GM19351 (cell line): Measurements from ENCODE around the gene PTPN3.

ENCODE experiments used
- ATAC-seq: cut with Tn5 transposase; IDR thresholded peaks from one replicate; pipeline ENCODE4 v1.9.1; 2021; ENCODE audit warnings: mild to moderate bottlenecking, moderate library complexity; ENCODE audit not compliant: unreplicated experiment

PTPN3 gene

DNA sequence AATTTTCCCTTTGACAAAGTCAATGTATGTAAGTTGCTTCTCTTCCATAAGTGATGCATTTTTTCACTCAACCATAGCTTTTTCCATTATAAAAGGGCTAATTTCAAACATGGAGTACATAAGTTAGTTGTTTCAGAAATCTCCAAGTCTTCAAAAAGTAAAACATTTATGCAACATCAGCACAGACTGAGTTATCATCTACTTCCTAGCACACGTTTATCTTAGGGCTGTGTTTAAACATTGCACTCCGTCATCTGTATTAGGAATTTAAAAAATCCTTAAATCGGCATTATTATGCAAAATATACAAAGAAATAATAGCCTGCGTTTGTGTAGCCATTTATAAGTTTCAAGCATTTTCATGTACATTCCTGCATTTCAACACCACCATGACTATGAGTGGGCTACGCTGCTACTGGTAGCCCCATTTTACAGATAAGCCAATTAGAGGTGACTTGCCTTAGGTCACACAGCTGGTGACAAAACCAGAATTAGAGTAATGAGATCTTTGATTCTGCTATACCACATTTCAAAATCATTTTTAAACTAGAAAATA is 43.4 kb downstream of the PTPN3 start:
- no peak for ATAC-seq

DNA sequence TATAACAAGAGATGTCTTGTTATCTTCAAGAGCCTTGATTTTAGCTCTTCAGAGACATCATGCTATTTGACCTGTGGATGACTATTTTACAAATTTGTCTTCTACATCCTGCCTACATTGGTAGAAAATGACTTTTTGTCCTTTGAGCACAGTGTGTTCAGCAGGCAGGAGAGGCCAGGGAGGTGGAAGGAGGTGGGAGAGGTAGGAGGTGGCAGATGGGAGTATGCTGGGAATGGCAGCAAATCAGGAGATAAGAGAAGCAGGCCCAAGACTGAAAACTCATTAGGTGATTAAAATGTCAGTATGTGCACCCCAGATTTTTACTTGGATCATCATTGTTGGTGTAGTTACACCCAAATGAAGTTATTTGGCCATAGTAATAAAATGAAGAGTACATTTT is 44.1 kb downstream of the PTPN3 start:
- no peak for ATAC-seq

DNA sequence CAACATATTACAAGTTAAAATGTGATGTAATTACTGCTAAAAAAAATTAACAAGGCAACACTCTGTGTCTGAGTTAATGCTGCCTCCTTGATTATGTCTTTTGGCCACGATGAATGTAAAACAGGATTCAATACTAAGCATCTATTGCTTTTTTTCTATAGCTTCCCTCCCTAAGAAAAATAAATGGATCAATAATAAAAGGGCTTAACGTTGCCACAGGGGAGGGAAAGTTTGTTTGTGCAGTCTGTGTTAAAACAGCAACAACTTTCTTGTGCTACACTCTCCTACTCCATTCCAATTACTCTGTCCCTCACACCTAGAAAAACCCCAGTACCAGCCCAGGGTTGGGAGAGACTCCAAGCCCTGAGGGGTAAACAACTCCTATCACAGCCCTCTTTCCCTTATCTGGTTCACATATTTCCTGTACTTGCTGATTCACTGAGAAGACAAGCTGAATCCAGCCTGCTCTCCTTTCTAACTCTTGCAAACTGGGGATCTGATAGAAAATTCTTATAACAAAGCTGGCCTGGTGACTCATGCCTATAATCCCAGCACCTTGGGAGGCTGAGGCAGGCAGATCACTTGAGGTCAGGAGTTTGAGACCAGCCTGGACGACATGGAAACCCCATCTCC is 44.8 kb downstream of the PTPN3 start:
- ATAC-seq = no peak

DNA sequence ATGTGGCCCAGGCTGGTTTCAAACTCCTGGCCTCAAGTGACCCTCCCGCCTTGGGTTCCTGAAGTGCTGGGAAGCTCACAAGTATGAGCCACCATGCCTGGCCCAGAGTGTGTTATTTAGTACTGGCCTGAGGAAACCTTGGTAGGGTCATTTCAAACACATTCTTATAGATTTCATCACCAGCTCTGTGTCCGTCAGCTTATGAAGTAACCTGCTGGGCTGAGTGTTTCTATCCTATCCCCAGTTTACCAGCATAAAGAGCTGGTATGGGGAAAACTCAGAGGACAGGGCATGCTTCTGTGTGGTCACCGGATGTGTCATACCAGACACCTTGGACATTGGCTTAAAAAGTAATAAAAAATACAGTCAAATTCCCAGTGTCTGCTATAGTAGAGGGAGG is 45.3 kb downstream of the PTPN3 start:
- no peak for ATAC-seq

DNA sequence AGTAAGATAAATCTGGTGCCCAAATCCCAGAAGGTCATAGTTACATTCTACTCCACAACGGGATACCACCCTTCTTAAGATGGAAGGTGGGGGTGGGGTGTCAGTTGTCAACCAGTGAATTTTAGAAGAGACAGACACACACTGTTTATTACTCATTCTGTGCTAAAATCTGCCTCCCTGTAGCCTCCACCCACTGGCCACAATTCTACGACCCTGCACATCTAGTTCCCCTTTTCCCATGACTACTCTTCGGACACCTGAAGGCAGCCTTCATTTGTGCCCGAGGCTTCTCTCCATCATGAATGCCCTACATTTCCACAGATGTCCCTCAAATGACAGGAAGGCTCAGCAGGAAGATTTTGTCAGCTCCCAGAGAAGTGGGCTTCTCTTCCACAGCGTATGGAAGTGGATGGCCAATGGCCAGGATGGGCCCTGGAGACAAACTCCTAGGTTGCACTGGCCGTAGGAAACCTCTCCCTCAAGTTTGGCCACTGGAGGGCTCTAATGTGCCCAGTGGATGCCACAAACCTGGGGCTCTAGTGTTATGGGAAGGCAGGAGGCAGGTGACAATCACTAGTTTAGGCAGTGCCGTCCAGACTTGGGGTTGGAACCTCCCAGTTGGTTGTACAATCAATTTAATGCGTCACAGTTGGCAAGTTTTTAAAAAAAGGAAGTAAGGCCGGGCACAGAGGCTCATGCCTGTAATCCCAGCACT is 46.6 kb downstream of the PTPN3 start:
- no peak for ATAC-seq

DNA sequence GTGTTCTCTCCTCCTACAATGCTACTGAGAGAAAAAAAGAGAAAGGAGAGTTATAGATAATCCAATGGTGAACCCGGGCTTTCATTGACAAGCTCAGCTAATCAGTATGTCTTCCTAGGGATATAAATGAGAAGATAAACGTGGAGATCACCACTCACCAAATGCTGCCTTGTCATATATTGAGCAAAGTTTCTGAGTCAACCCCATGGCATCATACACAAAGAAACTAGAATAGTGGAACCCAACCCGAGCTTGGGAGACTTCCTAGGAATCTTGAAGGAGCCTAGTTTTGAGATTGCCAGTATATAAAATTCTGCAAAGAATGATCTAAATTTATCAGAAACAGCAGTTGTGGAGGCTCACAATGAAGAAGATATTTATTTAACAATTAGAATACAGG is 47.8 kb downstream of the PTPN3 start:
- no peak for ATAC-seq

DNA sequence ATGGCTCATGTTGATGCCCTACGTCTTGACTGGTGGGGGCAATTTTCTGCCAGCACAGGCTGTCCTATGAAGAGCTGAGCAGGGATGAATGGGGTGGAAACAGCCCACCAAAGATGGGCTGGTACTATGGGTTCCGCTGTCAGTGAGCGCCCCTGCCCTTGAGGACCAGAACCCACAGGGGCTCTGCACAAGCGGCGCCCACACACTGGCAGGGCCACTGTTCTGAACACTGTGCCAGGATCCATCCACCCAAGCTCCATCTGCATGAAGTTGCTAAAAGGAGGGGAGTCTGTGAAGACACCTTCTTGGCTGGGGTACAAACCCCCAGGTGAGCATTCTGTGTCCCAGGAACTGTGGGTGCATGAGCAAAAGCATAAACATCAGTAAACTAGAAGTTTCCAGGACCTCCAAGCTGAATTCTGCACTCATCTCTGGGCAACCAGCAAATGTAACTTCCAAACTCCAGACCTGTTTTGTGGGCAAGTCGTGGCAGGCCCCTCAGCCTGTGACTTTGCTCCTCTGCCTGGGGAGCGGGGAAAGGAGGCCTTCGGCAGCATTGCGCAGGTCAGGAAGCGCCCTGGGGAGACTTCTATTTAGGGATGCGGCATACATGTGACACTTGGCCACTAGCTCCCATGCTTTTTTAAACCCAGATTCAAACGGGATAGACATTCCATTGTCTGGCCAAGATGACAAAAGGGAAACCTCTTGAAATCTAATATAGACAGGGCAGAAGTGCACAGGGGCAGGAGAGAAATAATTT is 48.9 kb downstream of the PTPN3 start:
- ATAC-seq = no peak

DNA sequence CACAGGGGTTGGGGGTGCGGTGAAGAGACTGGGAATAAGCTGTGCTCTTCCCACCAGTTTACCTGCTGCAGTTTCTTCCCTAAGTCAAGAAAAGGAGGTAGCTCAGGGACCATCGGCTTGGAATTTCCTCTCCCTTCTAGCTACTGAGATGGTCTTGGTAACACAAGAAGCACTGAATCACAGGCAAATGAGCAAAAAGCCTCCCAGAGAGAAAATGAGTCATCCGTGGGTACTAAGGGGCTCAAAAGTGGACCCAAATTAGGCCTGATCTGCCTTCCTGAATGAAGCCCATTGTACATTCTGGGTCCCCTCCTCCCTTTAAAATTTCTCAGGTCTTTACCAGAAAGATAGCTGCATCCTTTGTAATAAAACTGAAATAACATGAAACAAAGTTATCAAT is 49.9 kb downstream of the PTPN3 start:
- ATAC-seq = no peak

DNA sequence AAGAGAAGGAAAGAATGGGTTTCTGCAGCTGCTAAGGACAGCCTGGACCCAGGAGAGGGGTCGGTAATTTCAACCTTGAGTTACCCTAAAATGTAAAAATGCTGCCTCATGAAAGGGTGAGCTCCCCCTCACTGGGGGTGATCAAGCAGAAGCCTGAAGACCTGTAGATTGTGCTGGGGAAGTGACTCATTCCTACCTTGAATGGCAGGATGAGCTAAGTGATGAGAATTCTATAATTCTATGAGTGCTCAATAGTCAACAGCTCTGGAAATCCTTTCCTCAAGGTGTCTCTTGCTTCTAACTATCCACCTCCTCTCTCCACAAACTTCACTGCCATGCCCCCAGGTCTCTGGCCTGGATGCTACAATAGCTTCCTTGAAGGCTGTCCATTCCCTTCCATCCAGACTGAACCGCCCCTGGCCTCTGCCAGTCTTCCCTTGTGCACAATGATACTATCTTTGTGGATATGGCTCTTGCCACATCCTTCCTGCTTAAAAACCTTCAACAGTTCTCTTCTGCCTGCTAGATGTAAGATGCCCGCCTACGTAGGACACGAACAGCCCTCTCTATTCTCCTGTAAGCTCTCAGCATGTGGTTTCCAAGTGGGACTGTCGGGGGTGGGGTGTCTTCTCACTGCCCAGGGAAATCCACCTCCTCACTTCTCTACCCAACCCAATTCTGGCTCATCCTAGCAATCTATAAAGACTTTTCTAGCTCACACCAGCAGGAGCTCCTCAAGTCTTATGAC is 50.6 kb downstream of the PTPN3 start:
- no peak for ATAC-seq

DNA sequence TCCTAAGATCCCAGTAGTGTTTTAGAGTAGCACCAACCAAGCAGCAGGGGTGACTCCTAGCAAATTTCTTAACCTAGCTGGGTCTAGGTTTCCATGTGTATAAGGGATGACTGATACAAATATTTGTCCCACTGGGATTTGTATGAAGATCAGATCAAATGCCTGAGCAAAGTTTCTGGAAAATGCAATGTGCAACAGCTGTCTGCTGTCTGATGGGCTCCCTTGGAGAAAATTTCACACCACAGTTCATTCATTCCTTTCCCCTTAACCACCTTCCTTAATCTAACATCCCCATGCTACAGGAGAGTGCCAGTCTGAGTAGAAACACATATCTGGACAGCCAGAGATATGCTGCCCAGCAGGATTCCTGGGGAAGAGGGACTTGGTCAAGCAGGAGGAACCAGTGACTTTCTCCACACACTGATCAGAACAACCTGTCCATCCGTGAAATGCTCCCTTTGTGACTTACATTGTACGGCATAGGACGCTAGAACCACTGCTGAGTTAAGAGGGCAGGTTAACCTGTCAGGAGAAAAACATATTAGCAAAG is 53.3 kb downstream of the PTPN3 start:
- no peak for ATAC-seq

DNA sequence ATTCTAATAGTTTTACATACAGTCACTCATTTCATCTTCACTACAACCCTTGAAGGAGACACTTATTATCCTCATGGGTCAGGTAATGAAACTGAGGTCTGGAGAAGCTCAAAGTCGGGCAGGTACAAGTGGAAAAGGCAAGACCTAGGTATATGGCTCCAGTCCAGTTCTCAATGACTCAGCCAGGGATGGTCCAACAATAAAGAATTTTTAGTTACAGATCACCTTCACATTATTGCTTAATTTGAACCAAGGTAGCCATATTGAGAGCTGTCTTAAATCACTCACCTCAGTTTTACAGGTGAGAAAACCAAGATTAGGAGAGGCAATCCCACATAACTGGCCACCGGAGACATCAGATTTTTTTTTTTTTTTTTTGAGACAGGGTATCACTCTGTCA is 55.4 kb downstream of the PTPN3 start:
- no peak for ATAC-seq

DNA sequence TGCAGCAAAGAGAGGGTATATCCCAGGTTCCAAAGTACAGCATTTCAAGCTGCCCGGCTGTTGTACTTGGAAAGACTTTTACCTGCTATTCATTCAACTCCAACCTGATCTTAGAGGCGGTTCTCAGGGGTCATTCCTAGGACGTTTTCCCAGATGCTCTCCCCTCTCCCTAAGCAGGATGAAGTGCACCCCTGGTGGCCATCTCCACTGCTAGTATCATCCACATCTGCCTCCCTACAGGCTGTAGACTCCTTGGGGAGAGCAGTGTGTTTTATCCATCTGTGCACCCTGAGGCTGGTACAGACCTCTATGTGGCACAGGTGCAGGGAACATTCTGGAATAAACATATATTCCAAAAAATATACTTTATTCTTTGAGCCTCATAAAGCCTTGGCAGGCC is 56.8 kb downstream of the PTPN3 start:
- ATAC-seq = no peak

DNA sequence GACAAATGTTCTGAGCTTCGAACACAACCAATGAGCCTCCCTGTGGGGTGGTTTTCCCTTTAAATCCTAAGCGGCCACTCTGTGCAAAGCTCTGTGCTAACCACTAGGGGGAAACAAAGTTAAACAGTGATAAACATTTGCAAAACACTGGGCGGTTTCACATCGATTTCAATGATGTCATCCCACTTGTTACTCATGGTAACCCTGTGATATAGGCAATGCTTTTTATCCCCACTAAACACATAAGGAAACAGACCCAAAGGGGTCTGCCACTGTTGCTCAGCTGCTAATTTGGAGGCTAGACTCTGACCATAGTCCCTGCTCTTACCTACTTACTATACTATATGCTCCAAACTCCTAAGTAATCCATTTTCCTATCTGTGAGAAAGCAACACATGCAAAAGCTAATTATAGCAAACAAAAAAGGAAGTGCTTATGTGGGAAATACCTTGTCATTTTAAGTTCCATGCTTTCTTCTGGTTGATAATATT is 57.3 kb downstream of the PTPN3 start:
- peak; percentile 95 for ATAC-seq

DNA sequence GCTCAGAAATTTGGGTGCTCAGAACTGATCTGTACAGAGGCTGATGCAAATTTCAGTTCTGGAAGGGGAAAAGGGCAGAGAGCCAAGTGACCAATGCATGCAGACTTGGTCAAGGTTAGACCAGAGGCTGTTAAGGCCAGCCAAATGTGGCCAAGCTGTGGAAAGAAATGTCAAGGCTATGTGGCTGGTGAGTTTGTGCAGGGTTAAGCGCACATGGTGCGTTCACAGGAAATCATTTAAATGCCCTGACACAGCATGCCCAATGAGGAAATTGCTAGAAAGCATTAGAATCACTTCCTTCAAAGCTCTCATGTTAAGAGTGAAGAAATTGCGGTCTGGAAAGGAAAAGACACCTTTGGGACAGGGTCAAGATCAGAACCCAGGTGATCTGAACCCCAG is 58.0 kb downstream of the PTPN3 start:
- peak; percentile 34 for ATAC-seq

DNA sequence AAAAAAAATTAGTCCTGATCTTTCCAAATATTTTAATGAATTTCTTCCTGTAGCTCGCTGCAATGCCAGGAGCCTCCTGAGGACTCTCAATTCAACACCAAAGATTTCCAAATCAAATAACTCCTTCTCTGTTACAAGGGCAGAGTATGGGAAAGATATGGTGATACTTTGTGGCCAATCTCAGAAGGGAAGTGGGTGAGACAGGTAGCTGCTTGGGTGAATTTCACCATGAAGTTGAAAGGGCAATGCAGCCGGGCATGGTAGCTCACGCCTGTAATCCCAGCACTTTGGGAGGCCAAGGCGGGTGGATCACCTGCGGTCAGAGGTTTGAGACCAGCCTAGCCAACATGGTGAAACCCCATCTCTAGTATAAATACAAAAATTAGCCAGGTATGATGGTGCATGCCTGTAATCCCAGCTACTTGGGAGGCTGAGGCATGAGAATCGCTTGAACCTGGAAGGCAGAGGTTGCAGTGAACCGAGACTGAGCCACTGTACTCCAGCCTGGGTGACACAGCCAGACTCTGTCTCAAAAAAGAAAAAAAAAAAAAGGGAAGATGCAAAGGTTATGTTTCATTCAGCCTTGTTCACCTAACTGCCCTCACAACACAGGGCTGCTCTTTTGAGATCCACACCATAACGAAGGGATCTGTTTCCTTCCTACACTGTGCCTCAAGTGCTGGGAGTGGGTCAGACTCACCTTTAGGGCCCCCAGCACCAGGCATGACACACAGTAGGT is 58.6 kb downstream of the PTPN3 start:
- ATAC-seq = no peak

DNA sequence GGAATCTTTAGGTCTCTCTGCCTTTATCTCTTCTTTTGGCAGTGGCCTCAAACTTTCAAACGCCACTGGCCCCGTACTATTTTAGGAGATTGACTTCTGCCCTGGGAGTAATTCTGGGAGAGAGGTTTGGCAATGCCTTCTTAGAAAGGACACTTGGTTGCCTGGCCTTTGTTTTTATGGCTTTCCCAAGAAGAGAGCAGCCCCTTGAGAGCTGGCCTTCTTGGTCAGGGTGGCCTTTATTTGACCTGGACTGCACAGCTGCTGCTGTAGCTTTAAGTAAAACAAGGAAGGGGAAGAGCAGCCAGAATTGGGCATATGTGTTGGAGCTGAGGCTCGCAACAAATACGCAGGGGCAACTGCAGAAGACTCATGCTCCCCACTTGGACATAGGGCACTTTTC is 60.8 kb downstream of the PTPN3 start:
- ATAC-seq = no peak

DNA sequence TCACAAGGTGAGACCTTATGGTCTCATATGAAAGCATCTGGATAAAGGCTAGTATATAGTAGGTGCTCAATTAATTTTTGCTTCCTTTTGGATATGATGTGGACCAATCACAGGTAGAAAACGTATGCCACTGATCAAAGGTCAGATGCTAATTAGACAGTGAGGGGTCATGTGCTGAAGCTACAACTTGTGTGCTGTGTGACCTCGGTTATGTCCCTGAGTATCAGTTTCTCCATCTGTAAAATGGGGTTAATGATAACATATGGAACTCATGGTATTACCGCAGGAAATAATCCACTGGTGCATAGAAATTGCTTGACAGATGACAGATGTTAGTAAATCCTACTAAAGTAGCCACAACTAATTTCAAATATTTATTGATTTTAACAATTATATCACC is 62.0 kb downstream of the PTPN3 start:
- no peak for ATAC-seq

DNA sequence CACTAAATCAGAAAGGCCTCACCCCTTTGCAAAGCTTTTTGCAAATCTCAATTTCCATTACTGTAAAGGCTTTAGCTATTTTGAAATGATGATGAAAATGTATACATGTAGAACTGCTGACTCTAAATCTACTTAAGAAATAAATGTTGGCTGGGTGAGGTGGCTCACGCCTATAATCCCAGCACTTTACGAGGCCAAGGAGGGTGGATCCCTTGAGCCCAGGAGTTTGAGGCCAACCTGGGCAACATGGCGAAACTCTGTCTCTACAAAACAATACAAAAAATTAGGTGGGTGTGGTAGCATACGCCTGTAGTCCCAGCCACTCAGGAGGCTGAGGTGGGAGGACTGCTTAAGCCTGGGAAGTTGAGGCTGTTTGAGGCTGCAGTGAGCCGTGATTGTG is 64.6 kb downstream of the PTPN3 start:
- ATAC-seq = no peak

DNA sequence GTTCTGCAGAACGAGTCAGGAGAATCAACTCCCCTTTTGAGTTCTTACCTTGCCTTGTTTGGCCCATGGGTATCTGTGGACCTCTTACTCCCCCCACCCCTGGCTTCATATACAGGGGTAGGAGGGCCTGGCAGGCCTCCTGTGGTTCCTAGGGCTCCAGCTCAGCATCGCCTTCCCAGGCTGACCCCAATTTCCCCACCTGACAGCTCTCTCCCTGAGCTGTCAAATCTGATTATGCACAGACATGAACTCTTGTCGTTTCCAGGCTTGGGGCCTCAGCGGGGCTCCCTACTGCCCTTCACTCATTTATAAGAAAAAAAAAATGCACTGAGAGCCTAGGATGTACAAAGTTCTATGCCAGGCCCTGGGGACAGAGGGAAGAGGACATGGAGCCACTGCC is 67.9 kb downstream of the PTPN3 start:
- no peak for ATAC-seq

DNA sequence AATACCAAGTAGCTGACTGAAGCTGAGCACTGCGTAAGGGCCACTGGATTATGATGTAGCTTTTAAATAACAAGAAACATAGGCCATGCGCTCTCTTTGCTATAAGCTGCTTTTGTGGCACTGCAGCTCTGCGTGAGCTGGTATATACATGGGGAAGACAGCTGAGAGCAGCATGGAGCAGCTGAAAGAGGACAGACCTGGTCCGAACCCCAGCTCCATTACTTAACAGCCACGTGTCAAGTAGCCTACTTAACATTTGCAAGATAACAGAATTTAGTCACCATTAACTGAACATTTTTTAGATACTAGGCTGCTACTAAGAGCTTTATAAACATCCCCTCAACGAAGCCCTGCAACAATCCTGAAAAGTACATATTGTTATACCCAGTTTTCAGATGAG is 69.3 kb downstream of the PTPN3 start:
- no peak for ATAC-seq
